Lung microvascular endothelial cell (primary cell): ENCODE results near the gene SBK2. TPM values are rescaled to one million over a fixed set of nuclear protein-coding genes. Genes with fewer than 3 reads are reported as not detected.
"Not testable (repeated sequence)": the region's sequence is repeated elsewhere in the genome, so short reads cannot be mapped to it uniquely, and the experiment has no call there.

Experiments
- DNase-seq, 2 donors: peaks; one replicate each; pipeline versions ENCODE4 v3.0.0 to v3.0.0-alpha.2; 2010; ENCODE audit warnings: low read depth in 2 of 2
- total RNA-seq: library from RNA; depleted of rRNA; stranded (reverse); fragments of >200 nt; gene quantifications from 2 replicates; pipeline ENCODE4 v1.2.1, GENCODE V29; 2014

Gene SBK2
- total RNA-seq, 1 donor from 2014 or later: not detected

- no peak for DNase-seq
Measured at GRCh38 chr19:55502197-55502952, 34.6 kb downstream of the SBK2 start.

GRCh38 chr19:55500368-55500952, 36.5 kb downstream of the SBK2 start:
- DNase-seq: no peak

GRCh38 chr19:55498246-55498840, 38.6 kb downstream of the SBK2 start:
- no peak for DNase-seq

GRCh38 chr19:55497763-55498162, 39.2 kb downstream of the SBK2 start:
- DNase-seq: no peak

- not testable (repeated sequence) for DNase-seq
Measured at GRCh38 chr19:55496820-55497219, 40.1 kb downstream of the SBK2 start.

GRCh38 chr19:55495646-55496349, 41.1 kb downstream of the SBK2 start:
- no peak for DNase-seq

GRCh38 chr19:55494172-55494761, 42.7 kb downstream of the SBK2 start:
- DNase-seq: peak in 1 of 2 donors; percentile 65

- DNase-seq: no peak
Measured at GRCh38 chr19:55493645-55494171, 43.2 kb downstream of the SBK2 start.

GRCh38 chr19:55493052-55493644, 43.8 kb downstream of the SBK2 start:
- no peak for DNase-seq

- DNase-seq: no peak
Measured at GRCh38 chr19:55492362-55492944, 44.5 kb downstream of the SBK2 start.

GRCh38 chr19:55491546-55492360, 45.2 kb downstream of the SBK2 start:
- no peak for DNase-seq

- no peak for DNase-seq
Measured at GRCh38 chr19:55490478-55491432, 46.2 kb downstream of the SBK2 start.

- DNase-seq: no peak
Measured at GRCh38 chr19:55489711-55490477, 47.0 kb downstream of the SBK2 start.

GRCh38 chr19:55488986-55489710, 47.8 kb downstream of the SBK2 start:
- no peak for DNase-seq

- DNase-seq: no peak
Measured at GRCh38 chr19:55487924-55488687, 48.8 kb downstream of the SBK2 start, which contains the start of gene SSC5D. Gene SSC5D, plus strand, starts transcription at chr19:55488436. Its CDS starts 154 bp downstream, at chr19:55488590.
